GM23338 (cell line): ENCODE results near the gene TENM3.

Experiments used
- CREB1 ChIP-seq: fragments of 250-450 bp; sonication (Bioruptor Pico); IDR thresholded peaks from 2 replicates; pipeline ENCODE4 v1.5.0; 2020; ENCODE audit warnings: low read depth, mild to moderate bottlenecking, moderate library complexity
- CTCF ChIP-seq, 2 experiments: fragments of 200-600 bp in 1 of 2; sonication (generic) in 1 of 2; conservative IDR thresholded peaks; 2 replicates each; pipeline versions ENCODE4 v1.5.1 to v1.6.1; 2016 to 2017; ENCODE audit warnings: antibody characterized with exemption in 2 of 2, low read depth in 2 of 2, mild to moderate bottlenecking in 2 of 2, moderate library complexity in 1 of 2
- ETS1 ChIP-seq: IDR thresholded peaks from 2 replicates; pipeline ENCODE4 v1.6.1; 2016; ENCODE audit warnings: antibody characterized with exemption
- EZH2 ChIP-seq: fragments of 200-600 bp; sonication (generic); IDR thresholded peaks from one replicate; pipeline ENCODE4 v1.8.0; 2017; ENCODE audit warnings: antibody characterized with exemption, mild to moderate bottlenecking, low read depth; ENCODE audit not compliant: unreplicated experiment
- EZH2phosphoT487 ChIP-seq: fragments of 200-600 bp; sonication (generic); IDR thresholded peaks from one replicate; pipeline ENCODE4 v1.8.1; 2018; ENCODE audit warnings: antibody characterized with exemption; ENCODE audit not compliant: unreplicated experiment
- JUNB ChIP-seq: IDR thresholded peaks from one replicate; pipeline ENCODE4 v1.6.1; 2016; ENCODE audit warnings: antibody characterized with exemption; ENCODE audit not compliant: unreplicated experiment
- NANOG ChIP-seq: IDR thresholded peaks from 2 replicates; pipeline ENCODE4 v1.6.1; 2016; ENCODE audit warnings: antibody characterized with exemption, borderline replicate concordance
- POLR2AphosphoS5 ChIP-seq: IDR thresholded peaks from 2 replicates; pipeline ENCODE4 v1.6.1; 2016; ENCODE audit warnings: antibody characterized with exemption, low read depth
- REST ChIP-seq: IDR thresholded peaks from one replicate; pipeline ENCODE4 v1.6.1; 2018; ENCODE audit warnings: antibody characterized with exemption; ENCODE audit not compliant: unreplicated experiment
- ZNF114 ChIP-seq: fragments of 250-450 bp; sonication (Bioruptor Pico); IDR thresholded peaks from 2 replicates; pipeline ENCODE4 v1.5.0; 2020; ENCODE audit warnings: mild to moderate bottlenecking, moderate library complexity
- ZNF331 ChIP-seq: fragments of 250-450 bp; sonication (Bioruptor Pico); IDR thresholded peaks from 2 replicates; pipeline ENCODE4 v1.5.0; 2020; ENCODE audit warnings: low read depth, mild to moderate bottlenecking, moderate library complexity

- TF ChIP-seq ZNF331 (CRISPR knock-in tag), result no peak
- TF ChIP-seq EZH2phosphoT487, result no peak
- no peak for TF ChIP-seq EZH2
- no peak for TF ChIP-seq CTCF (conservative IDR thresholded peaks at IDR 0.05; ENCODE audit: low read depth in 2 of 2)
- no peak for TF ChIP-seq POLR2AphosphoS5
- no peak for TF ChIP-seq REST
- TF ChIP-seq CREB1, result no peak
- no peak for TF ChIP-seq ZNF114 (CRISPR knock-in tag)
- no peak for TF ChIP-seq JUNB
- TF ChIP-seq ETS1, result no peak
- no peak for TF ChIP-seq NANOG
These were observed 54.5 kb downstream of the TENM3 start for GRCh38 chr4:182297659-182298058.
